GM20000 (cell line): ENCODE measurements around the gene MOSMO.
"Not testable (repeated sequence)": the region's sequence is repeated elsewhere in the genome, so short reads cannot be mapped to it uniquely, and the experiment has no call there.

Experiments used
- DNase-seq: peaks from one replicate; pipeline ENCODE4 v3.0.0; 2012; ENCODE audit warnings: low spot score
- TF ChIP-seq, protein P1 (sequence below): IDR thresholded peaks from 2 replicates; pipeline ENCODE4 v1.5.1; 2012; ENCODE audit warnings: mild to moderate bottlenecking, control low read depth; ENCODE audit errors: extremely low read depth, missing control alignments

MOSMO gene

DNA sequence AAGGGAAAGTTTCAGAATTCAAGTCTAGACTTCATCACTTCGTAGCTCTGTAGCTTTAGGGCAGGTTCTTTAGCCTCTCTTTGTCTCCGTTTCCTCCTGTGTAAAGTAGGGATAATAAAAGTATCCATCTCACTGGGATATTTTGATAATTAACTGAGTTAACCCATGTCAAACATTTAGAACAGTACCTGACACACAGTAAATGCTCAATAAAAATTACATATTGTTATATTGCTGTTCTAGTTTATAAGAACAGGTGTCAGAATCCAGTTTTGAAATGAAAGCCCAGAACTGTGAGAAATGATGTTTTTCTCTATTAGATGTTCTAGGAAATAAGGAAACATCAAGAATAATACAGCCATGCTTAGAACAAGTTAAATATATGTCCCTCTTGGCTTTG lies 4.3 kb downstream of the MOSMO start:
- no peak for DNase-seq
- TF ChIP-seq, protein P1, sequence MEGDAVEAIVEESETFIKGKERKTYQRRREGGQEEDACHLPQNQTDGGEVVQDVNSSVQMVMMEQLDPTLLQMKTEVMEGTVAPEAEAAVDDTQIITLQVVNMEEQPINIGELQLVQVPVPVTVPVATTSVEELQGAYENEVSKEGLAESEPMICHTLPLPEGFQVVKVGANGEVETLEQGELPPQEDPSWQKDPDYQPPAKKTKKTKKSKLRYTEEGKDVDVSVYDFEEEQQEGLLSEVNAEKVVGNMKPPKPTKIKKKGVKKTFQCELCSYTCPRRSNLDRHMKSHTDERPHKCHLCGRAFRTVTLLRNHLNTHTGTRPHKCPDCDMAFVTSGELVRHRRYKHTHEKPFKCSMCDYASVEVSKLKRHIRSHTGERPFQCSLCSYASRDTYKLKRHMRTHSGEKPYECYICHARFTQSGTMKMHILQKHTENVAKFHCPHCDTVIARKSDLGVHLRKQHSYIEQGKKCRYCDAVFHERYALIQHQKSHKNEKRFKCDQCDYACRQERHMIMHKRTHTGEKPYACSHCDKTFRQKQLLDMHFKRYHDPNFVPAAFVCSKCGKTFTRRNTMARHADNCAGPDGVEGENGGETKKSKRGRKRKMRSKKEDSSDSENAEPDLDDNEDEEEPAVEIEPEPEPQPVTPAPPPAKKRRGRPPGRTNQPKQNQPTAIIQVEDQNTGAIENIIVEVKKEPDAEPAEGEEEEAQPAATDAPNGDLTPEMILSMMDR: no peak

DNA sequence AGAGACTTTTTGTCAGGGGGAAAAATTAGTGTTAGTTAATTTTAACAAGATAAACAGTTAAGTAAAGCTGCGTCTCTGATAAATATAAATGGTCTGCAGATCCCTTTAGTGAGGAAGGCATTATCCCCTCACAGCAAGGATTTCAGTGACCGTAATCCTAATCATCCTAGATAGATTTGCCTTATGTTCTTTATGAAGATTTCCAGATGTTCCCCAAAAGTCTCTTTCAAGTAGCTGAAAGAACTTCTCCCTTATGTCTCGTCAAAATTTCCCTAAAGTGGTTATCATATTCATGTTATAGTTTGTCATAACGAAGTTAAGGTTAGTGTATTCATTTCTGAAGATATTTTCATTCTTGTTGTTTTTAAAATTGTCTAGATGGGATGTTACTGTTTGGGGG lies 5.6 kb downstream of the MOSMO start:
- TF ChIP-seq, protein P1: no peak
- DNase-seq: no peak

DNA sequence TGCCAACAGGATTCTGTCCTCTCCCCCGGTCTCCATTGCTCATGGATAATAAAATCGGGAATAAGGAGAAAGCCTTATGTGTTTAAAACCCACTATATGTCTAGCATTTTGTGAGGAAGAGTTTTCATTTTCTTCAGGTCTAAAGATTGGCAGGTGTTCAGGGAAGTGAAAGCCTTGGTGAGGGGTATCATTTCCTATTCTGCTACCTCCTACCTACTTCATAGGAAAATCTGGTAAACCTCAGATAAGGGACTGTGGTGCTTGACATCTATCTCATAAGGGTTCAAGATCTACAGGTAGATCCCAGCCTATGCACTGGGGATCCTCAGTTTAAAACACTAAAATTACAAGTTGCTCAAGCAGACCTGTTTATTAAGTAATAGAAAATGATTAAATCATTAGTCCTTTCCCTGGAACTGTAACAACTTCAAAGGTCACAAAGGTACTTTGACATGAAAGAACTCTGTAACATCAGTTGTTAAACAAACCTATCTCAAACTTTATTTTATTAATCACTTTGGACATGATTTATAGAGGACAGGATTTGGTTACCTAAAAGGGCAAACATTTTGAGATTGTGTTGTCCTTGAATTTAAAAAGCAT lies 6.5 kb downstream of the MOSMO start:
- TF ChIP-seq, protein P1: no peak
- DNase-seq: peak; percentile 36

DNA sequence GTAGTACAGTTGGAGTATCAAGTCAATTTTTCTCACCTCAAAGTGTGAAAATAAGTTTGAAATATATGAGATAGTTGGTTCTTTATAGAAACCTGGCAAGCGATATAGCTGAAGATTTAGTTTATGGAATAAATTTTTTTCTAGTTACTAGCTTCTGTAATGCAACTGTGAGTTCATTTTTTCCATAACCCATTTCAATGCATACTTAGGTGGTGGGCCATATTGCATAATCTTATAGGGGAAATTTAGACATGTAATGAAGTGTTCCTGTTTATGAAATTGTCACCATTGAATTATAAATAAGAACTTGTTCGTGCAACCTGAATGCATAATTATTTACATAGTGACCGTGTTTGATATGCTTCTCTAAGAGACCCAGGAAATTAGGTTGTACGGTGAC lies 9.0 kb downstream of the MOSMO start:
- TF ChIP-seq, protein P1: no peak
- no peak for DNase-seq

DNA sequence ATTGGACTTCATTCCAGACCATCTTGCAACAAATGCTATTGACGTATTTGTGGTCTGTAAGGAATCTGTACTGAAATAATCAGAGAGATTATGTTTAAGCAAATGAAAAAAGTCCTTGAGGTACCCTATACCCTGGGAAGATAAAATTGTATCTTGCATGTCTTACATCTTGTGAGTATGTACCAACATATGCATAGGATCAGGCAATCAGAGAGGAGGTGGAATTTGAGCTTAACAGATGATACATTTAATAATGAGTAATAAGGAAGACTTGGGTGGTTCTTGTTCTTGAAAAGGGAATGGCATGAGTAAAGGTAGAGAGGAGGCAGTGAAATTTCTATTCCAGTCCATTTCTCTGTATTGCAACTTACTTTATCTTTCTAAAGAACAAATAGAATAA lies 10.6 kb downstream of the MOSMO start:
- TF ChIP-seq, protein P1: no peak
- no peak for DNase-seq

DNA sequence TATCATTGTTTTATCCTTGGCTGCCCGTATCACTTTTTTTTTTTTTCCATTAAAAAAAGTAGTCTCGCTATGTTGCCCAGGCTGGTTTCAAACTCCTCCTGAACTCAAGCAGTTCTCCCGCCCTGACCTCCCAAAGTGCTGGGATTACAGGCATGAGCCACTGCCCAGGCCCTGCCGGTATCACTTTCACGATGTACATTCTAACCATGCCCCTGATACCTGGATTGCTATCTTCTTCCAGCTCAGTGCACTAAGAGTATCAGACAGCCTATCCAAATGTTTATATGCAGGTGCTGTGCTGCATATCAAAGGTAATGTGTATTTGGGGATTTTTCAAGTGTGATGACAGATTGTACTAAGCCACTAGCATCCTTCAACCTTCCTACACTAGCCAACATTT lies 14.2 kb downstream of the MOSMO start:
- DNase-seq: no peak

DNA sequence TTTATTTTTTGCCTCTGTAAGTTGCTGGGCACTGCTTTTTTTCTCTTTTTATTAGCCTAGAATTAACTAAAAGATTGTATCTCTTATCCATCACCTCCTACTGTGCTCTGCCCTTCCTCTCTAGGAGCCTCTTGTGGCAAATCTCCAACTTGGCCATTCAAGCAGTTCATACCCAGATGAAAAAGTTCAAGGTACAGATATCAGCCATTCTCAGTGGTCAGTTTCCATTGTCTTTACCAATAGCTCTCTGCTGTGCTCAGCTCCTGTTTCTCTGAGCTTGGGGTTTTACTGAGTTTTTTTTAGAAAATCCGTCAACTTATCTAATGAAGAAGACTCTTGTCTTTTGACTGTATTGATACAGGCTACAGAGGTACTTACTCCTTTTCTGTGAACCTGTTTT lies 15.6 kb downstream of the MOSMO start:
- DNase-seq: peak; percentile 53
- TF ChIP-seq, protein P1: no peak

More for the DNA sequence above, 14.2 kb downstream of the MOSMO start:
- TF ChIP-seq, protein P1: no peak

DNA sequence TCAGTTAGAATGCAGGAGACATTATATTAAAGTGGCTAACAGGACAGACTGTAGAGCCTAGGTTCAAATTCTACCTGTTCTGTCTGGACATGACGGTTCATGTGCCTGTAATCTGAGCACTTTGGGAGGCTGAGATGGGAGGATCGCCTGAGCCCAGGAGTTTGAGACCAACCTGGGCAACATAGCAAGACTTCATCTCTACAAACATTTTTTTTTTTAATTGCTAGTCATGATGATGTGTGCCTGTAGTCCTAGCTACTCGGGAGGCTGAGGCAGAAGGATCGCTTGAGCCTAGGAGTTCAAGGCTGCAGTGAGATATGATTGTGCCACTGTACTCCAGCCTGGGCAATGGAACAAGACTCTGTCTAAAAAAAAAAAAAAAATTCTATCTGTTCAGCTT lies 16.9 kb downstream of the MOSMO start:
- not testable (repeated sequence) for DNase-seq
